GM18499 (cell line): ENCODE measurements around the gene ARHGEF10L.

Source experiments
- ATAC-seq: cut with Tn5 transposase; IDR thresholded peaks from one replicate; pipeline ENCODE4 v1.9.1; 2021; ENCODE audit warnings: moderate number of reproducible peaks; ENCODE audit not compliant: insufficient read depth, unreplicated experiment

Gene ARHGEF10L

GRCh38 chr1:17545356-17545755, 5.9 kb downstream of the ARHGEF10L start:
- ATAC-seq: no peak

DNA sequence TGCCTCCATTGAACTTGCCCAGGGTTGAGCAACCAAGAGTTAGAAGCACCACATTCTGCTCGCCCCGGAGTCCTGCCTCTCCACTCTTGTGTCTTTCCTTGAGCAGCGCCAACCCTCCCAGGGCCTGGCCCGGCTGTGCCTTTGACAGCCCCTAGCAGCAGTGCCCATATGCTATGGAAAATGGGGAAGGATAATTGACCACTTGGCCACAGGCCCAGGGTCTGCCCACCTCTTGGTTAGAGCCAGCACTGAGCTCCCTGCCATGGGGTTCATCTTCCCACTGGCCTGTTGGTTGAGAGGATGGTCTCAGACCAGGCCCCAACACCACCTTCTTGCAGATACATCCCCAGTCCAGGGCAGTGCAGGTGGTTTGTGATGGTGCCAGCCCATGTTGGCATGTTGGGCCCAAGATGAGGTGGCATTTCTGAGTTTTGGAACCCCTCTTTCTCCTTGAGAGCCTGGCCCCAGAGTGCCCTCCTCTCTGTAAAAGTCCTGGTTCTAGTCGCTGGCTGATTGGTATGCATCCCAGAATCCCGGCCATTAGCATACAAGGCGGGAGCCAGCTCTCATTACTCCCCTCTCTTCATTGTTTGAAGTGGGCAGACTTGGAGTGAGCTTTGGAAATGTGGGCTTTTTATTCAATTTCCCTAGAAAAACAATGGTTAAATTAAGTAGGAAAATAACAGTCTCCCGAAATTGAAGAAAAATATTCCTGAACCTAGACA, 7.6 kb downstream of the ARHGEF10L start:
- ATAC-seq: no peak

DNA sequence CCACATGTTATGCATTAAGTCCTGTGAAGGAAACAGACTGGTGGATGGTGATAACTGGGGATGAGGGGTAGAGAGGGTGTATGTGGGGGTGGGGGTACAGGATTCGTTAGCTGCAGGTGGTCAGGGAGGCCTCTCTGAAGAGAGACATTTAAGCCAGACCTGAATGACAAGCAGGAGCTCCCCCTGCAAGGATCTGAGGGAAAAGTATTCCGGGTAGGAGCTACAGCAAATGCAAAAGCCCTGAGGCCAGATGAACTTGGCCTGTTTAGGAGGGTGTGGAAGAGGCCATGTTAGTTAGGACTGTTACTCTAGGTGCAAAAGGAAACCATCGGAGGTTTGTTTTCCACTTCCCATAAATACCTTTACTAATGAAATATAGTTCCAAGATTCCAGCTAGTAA, 9.9 kb downstream of the ARHGEF10L start:
- ATAC-seq: no peak

DNA sequence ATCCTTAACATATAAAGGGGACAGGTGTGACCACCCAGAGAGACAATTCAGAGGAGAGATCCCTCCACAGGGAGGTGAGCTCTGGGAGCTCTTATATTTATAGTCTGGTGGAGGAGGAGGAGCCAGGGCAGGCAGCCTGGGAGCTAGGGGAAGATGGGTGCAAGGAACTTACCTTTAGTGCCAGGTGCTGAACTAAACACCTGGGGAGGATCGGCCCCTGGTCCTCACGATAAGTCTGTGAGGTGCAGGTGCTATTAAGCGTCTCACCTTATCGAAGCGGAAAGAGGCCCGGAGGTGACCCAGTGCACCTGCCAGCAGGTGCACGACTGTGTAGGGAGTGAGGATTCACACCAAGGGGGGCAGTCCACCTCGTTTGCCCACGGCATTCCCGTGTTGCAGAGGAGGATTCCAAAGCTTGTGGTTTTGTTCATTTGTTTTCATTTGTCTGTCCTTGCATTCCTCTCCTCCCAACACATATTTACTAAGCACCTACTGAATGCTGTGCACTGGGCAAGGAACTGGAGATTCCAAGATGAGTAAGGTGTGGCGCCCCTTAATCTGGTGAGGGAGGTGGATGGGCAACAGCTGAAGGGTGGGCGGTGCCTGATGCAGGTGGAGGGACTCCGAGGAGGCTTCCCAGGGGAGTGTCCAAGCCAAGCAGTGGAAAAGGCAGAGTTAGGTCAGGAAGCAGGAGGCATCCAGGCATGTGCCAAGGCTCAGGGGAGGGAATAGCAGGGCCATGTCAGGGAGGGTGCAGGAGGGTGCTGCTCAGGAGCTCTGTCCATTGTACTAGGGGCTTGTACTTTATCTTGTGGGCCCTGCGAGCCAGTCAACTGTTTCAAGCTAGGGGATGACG, 11.5 kb downstream of the ARHGEF10L start:
- no peak for ATAC-seq

GRCh38 chr1:17551755-17552234, 12.3 kb downstream of the ARHGEF10L start:
- ATAC-seq: no peak

- ATAC-seq: no peak
Measured at GRCh38 chr1:17553975-17554700, 14.6 kb downstream of the ARHGEF10L start.

- ATAC-seq: no peak
Measured at GRCh38 chr1:17554954-17555353, 15.5 kb downstream of the ARHGEF10L start.

- ATAC-seq: no peak
Measured at GRCh38 chr1:17557986-17558385, 18.5 kb downstream of the ARHGEF10L start.

DNA sequence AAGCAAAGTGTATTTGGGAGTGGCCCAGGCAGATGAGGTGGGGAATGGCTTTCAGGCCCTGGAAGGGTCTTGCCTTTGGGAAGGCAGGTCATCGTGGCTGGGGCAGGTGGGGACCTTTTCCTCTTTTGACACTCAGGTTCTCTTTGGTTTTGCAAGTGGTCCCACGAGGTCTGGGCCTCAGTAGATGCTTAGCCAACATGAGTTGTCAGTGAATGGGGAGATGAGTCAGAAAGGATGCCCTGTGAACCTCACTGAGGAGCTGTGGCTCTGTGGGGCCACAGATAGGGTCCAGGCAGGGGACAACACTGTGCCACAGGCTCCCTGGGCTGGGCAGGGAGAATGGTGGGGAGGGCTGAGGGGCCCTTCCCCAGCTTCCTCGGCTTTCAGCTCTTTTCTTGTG, 19.0 kb downstream of the ARHGEF10L start:
- no peak for ATAC-seq

DNA sequence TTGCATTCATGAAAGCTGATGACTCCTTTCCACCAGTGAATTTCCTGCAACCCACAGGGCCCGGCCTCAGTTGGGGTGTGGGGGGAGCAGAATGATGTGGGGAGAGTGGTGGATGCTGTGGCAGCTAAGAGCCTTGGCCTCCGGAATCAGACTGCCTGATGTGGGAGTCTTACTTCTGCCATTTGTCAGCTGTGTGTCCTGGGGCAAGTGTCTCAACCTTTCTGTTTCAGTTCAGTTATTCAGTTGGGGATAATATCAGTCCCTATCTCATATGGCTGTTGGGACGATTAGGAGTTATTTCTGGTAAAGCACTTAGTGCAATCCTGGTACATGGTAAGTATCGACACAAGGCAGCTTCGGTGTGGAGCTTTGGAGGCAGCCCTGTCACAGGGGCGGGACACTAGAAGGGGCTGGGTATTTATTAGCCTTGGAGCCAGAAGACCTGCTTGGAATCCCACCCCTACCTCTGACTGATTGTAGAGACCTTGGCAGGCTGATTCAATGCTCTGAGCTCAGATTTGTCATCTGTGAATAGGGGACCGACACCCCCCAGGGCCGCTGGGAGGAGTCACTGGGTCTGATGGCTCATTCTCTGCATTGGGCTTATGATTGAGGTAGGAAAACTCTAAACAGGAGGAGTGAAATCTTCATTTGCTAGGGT, 19.6 kb downstream of the ARHGEF10L start:
- no peak for ATAC-seq

DNA sequence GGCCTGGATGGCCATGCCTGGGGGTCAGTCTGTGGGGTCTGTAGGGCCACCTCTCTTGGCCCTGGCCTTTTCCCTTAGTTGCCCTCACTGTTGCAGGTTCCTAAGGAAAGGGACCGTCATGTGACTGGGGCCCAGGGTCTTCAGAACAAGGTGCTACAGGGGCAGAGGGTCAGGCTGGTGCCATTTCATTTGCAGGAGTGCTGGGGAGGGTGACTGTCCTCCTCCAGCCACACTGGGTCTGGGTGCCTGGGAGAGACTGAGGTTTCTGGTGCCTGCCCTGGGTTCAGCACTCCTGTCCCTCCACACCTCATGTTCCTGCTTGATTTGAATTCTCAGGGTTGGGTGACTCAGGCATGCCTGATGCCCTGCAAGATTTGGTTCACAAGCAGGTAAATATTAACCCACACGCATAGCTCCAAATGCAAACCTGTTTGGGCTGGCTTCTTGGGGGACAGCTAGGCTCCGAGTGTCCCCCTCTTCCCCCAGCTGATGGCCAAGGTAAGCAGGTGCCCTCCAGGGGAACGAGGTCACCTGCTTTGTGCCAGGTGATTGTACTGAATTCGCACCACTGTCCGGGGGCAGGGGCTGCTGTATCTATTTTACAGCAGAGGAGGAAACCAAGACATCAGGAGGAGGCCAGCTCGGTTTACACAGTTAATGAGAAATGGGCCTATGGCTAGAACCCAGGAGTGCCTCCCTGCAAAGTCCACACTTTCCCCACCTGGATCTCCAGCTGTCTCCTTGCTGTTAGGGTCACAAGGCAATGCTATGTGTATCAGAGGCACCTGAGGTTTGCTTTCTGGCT, 20.3 kb downstream of the ARHGEF10L start:
- ATAC-seq: no peak

DNA sequence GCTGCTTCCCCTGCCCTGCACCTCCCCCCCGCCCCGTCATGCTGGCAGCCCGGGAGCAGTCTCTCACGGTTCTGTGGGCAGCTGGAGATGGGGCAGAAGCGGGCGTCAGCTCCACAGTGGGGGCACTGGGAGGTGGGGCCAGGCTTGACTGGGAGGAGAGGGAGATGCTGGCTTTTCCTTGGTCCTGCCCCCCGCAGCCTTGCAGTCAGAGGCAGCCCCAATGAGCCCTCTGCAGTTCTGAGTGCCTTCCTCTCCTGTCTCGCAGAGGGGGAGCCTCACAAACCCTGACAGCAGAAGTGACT, 21.7 kb downstream of the ARHGEF10L start:
- no peak for ATAC-seq

DNA sequence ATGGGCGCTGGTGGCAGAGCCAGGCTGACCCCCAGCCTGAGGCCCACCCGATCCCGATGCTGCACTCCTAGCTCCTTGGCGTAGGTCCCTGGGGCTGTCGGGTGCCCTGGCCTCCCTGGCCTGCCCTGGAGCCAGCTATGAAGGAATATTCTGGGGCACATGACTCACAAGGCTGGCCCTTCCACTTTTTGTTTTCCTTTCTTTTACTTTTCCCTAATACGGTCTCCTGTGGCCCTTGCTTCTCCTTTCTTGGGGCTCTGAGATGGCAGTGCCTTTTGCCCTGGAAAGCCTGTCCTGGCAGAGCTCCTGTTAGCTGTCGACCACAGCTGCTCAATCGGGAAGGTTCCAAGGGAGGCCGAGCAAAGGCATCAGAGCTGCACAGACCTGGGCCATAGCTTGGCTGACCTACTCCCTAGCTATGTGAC, 22.1 kb downstream of the ARHGEF10L start:
- ATAC-seq: no peak

GRCh38 chr1:17562375-17562774, 22.9 kb downstream of the ARHGEF10L start:
- no peak for ATAC-seq

DNA sequence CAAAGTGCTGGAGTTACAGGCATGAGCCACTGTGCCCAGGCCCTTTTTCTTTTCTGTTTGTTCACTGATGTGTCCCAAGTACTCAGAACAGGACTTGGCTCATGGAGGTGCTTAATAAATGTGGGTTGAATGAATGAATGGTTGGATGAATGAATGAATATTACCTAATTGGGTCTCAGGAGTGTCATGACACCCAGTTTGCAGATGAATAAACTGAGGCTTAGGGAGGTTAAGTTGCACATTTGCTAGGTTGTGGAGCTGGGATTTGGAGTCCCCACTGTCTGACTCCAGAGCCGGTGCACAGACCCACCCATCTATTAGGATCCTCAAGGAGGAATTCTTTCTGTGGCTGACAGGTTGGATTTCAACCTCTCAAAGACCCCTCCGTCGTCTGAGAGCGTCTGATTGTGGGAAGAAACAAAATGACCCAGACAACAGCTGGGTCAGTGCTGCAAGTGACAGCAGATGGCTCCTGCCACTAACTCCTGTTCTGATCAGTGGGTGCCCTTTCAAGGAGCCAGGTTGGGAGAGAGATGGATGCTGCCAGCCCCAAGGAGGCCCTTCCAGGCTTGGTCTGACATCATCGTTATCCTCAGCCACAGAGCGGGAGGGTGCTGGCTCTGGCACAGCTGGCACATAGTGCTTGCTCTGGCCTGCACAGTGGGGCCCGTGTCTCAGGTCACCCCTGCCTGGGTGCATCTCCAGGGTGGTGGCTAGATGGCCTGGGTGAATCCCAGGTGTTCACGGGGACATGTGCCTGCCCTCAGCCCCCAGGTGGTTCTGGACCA, 24.2 kb downstream of the ARHGEF10L start:
- no peak for ATAC-seq

DNA sequence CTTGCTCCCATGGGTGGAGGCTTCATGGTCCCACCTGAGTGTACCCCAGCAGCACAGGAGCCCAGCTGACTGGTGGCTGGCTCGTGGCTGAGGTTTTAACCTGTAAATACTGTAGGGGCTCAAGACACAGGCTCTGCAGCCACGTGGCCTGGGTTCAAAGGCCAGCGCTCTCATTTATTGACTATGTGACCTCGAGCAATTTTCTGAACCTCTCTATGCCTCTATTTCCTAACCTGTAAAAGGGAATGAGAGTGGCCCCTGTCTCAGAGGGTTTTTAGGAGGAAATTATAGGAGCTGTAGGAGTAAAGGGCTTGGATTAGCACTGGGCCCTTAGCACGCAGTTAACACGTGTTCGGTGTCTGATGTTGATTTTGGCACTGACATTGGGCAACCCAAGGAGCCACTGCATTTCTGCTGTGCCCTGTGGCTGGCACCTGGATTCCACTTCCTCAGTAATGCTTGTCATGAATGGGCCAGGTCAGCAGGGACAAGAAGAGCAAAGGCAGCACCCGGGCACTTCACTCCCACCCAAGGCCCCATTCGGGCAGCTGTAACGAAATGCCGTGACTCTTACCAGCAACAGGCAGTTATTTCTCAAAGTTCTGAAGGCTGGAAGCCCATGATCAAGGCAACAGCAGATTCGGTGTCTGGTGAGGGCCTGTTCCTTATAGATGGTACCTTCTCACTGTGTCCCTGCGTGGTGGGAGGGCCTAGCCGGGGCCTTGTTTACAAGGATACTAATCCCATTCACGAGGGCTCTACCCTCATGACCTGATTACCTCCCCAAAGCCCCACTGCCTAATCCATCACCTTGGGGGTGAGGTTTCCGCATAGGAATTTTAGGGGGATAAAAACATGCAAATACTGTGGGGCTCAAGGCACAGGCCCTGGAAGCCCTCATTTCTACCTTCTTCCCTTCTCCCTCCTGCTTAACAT, 25.2 kb downstream of the ARHGEF10L start:
- no peak for ATAC-seq

- ATAC-seq: no peak
Measured at GRCh38 chr1:17565461-17566252, 26.2 kb downstream of the ARHGEF10L start.
